ENCODE data around the gene C16orf90. TPM values are rescaled to one million over a fixed set of nuclear protein-coding genes. Genes with fewer than 3 reads are reported as not detected.

Gene C16orf90
- total RNA-seq, 1 donor, result not detected

DNA sequence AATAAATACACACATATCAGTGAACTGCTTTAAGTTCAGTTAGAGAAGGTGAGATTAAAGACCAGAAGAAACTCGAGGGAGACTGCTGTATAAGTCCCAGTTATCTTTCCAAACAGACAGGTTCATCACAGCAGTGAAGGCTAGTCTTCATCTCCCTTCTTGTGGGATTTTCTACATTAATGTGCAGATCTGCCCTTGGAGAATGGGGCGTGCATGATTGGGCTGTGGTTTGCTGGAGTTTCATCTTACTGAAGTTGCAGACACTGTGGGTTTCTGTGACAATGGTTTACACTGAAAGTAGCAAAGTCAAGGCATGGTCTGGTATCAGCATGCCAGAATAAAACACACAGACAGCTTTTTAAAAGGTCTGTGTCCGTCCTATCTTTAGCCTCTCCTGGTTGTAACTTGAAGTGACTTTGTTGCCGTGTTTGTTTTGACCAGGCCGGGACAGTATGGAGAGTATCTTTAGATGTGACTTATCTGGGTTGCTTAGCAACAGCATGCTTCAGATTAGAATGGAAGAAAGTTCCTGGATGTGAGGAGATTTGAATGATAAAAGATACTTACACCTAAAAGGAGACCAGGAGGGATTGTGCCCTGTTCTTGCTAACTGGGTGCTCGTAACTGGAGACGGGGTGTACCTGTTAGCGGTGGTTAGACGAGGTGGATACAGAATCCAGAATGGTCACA is 35.7 kb downstream of the C16orf90 start:
- Histone ChIP-seq H4K20me1 (ENCODE audit: insufficient read depth, low read length) (peaks cover 53% of the 10 kb centered on the region), H3K9me3 (ENCODE audit: low read depth, low read length) (no peaks in the 10 kb centered on the region), H3K4me1 (ENCODE audit: insufficient read depth, low read length) (peaks cover 20% of the 10 kb centered on the region), H3K36me3 (ENCODE audit: insufficient read depth, low read length) (no peaks in the 10 kb centered on the region), H3K4me2 (ENCODE audit: insufficient read depth, low read length) (peak overlapping the region; percentile 96), H2AFZ (ENCODE audit: low read length) (no peak overlapping the region), H3K27ac (ENCODE audit: low read depth, low read length) (peak overlapping the region; percentile 85), H3K27me3 (ENCODE audit: insufficient read depth, low read length) (no peaks in the 10 kb centered on the region), H3K4me3 (ENCODE audit: insufficient read depth, low read length) (peak overlapping the region; percentile 95), H3K79me2 (ENCODE audit: insufficient read depth, low read length) (peaks cover 70% of the 10 kb centered on the region)
- TF ChIP-seq, protein P1, sequence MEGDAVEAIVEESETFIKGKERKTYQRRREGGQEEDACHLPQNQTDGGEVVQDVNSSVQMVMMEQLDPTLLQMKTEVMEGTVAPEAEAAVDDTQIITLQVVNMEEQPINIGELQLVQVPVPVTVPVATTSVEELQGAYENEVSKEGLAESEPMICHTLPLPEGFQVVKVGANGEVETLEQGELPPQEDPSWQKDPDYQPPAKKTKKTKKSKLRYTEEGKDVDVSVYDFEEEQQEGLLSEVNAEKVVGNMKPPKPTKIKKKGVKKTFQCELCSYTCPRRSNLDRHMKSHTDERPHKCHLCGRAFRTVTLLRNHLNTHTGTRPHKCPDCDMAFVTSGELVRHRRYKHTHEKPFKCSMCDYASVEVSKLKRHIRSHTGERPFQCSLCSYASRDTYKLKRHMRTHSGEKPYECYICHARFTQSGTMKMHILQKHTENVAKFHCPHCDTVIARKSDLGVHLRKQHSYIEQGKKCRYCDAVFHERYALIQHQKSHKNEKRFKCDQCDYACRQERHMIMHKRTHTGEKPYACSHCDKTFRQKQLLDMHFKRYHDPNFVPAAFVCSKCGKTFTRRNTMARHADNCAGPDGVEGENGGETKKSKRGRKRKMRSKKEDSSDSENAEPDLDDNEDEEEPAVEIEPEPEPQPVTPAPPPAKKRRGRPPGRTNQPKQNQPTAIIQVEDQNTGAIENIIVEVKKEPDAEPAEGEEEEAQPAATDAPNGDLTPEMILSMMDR (IDR thresholded peaks at IDR 0.05; ENCODE audit: extremely low read depth, low read depth, low read length), result no peak
- peak; percentile 58 for DNase-seq (ENCODE audit: insufficient read length, low spot score, missing footprints)

- Histone ChIP-seq H3K4me3 (ENCODE audit: insufficient read depth, low read length) (peak overlapping the region; percentile 95), H4K20me1 (ENCODE audit: insufficient read depth, low read length) (peaks cover 49% of the 10 kb centered on the region), H3K4me2 (ENCODE audit: insufficient read depth, low read length) (peak overlapping the region; percentile 96), H3K79me2 (ENCODE audit: insufficient read depth, low read length) (peaks cover 63% of the 10 kb centered on the region), H3K4me1 (ENCODE audit: insufficient read depth, low read length) (peaks cover 20% of the 10 kb centered on the region), H3K27me3 (ENCODE audit: insufficient read depth, low read length) (no peaks in the 10 kb centered on the region), H3K36me3 (ENCODE audit: insufficient read depth, low read length) (no peaks in the 10 kb centered on the region), H3K9me3 (ENCODE audit: low read depth, low read length) (no peaks in the 10 kb centered on the region), H3K27ac (ENCODE audit: low read depth, low read length) (peak overlapping the region; percentile 85), H2AFZ (ENCODE audit: low read length) (peak overlapping the region; percentile 84)
- TF ChIP-seq, protein P1 (IDR thresholded peaks at IDR 0.05; ENCODE audit: extremely low read depth, low read depth, low read length), result no peak
- peak; percentile 87 for DNase-seq (ENCODE audit: insufficient read length, low spot score, missing footprints)
Observed at GRCh38 chr16:3458852-3459361, 36.4 kb downstream of the C16orf90 start.

DNA sequence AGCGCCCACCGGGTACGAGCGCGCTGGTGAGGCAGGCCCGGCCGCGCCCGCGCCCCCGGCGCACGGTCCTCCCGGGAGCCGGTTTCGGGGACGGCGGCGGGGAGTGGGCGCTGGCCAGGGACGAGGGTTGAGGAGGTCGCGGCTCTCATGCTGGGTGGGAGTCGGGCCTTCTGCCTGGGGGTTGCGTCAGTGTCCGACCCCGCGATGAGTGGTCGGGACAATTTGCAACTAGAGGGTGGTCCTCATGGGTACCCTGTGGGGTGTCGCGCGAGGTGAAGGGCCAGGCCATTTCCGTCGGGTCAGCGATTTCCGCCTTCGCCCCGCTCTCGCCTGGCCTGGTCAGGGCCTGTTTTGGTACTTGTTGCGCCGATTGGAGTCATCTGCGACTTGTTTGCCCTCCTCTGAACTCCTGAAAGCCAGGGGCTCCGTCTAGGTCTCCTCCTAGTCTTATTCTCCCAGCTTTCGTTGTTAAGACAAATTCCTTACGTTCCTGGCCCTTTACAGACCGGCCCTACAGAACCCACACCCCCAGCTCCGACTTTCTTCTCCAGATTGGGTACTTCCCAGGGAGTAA is 36.9 kb downstream of the C16orf90 start:
- Histone ChIP-seq H3K79me2 (ENCODE audit: insufficient read depth, low read length) (peaks cover 58% of the 10 kb centered on the region), H3K27ac (ENCODE audit: low read depth, low read length) (peak overlapping the region; percentile 85), H3K4me2 (ENCODE audit: insufficient read depth, low read length) (peak overlapping the region; percentile 96), H3K4me1 (ENCODE audit: insufficient read depth, low read length) (peaks cover 20% of the 10 kb centered on the region), H2AFZ (ENCODE audit: low read length) (peak overlapping the region; percentile 84), H3K36me3 (ENCODE audit: insufficient read depth, low read length) (no peaks in the 10 kb centered on the region), H3K9me3 (ENCODE audit: low read depth, low read length) (no peaks in the 10 kb centered on the region), H3K27me3 (ENCODE audit: insufficient read depth, low read length) (no peaks in the 10 kb centered on the region), H4K20me1 (ENCODE audit: insufficient read depth, low read length) (peaks cover 45% of the 10 kb centered on the region), H3K4me3 (ENCODE audit: insufficient read depth, low read length) (peak overlapping the region; percentile 95)
- DNase-seq (ENCODE audit: insufficient read length, low spot score, missing footprints), result peak; percentile 88
- TF ChIP-seq, protein P1 (IDR thresholded peaks at IDR 0.05; ENCODE audit: extremely low read depth, low read depth, low read length), result no peak

All from osteoblast (primary cell).